Right kidney (tissue), 1 donor: ENCODE measurements around the gene ZBTB24.
"Not testable (repeated sequence)": the region's sequence is repeated elsewhere in the genome, so short reads cannot be mapped to it uniquely, and the experiment has no call there.

Source experiments
- DNase-seq: peaks from one replicate; pipeline ENCODE4 v3.0.0-alpha.2; 2016

The ZBTB24 gene

DNA sequence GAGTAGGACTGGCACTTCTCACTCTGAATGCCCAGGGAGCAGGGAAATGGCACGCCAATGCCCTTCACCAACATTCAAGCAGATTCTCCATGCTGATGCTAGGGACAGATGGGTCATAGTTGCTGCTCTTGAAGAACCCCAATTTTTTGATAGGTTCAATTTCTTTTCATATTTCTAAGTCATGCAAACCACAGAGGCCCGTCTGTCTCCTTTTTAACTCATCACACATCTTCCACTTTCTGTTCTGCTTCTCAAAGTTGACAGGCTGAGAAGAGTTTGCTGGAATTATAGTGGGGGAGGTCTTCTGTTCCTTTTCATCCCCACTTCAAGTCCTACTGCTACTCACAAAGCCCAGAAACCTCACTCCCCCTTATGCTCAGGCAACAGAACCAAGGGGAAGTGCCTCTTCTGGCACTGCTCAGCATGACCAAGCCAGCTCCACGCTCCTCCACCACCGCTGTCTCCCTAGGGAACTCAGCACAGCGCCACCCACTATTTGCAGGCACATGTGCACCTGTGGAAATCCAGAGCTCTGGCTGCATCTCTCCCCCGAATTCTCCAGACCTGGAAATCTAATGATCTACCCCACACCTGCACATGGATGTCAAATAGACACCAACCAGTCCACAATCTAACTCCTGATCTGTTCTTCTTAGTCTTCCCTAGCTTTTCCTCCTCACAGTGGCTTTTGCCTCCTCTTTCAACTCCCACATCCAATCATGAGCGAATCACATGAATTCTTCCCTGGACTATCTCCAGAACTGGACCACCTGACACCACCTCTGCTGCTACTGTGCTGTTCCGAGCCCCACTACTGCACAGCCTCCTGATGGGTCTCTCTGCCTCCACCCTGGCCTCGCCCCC lies 10.7 kb downstream of the ZBTB24 start:
- DNase-seq = no peak

GRCh38 chr6:109471105-109471810 lies 11.8 kb downstream of the ZBTB24 start:
- DNase-seq = no peak

DNA sequence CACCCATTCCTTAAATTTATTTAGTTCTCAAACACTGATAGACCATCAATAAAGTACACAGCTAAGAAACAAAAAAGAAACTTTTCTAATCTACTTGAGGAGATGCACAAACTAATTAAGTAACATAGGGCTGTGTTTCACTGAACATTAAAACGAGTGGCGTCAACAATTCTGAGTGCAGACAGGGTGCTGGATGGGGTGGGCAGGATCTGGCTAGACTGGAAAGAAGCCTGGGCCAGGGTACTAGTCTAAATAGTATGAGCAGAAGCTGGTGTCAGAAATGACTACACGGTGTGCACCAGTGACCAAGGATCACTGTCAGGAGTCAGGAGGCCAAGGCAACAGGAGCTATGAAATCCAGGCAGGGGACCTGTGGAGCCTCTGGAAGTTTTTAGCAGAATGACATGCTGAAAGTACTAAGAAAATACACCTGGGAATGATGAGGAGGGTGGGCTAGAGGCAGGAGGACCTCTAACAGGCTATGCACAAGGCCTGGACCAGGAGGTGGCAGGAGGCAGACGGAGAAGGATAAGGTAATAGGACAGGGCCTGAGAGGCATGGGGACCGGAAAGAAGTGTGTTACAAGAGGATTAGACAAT lies 13.3 kb downstream of the ZBTB24 start:
- DNase-seq = no peak

DNA sequence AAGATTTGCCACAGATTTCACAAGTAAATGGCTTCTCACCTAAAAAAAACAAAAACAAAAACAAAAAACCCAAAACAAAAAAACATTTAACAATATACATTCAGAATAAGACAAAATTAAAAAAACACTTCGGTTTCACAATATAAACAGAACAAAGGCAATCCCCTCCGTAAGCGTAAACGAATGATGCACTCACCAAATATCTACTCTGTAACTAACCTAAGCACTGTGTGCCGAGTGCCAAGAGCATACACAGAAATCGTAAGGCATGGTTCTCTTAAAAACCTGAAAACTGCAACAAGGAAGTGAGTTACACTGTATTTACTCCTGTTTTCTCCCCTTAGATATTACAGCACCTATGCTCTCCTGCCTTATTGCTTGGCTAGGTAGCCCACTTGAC lies 15.3 kb downstream of the ZBTB24 start:
- DNase-seq = no peak

DNA sequence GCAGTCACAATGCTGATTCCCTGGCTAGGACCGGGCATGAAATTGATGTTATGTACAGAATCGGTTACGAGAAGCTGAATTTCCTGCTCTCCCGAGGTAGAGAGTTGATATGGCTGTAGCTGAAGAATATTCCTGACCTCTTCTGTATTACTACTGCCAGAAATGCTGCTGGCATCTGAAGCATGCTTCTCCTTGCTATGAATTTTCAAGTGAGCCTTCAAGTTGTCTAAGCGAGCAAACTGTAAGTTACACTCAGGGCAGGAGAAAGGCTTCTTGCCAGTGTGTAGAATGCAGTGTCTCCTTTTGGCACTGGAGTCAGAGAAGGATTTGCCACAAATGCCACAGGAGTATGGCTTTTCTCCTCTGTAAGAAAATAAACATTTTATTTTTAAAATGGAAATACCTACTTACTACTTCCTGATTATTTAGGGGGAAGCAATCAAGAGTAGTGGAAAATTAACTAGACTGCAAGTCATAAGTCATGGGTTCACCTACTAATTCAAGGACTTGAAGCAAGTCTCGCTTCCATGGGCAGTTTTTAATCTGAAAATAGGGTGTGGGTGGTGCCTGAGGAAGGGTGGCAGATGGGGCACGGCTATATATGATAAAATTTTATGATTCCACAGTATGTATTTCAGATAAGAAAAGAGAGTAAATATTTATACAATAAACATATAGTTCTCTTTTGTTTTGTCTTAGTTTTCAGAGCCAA lies 16.7 kb downstream of the ZBTB24 start:
- no peak for DNase-seq

GRCh38 chr6:109465772-109466171 lies 17.2 kb downstream of the ZBTB24 start:
- no peak for DNase-seq

DNA sequence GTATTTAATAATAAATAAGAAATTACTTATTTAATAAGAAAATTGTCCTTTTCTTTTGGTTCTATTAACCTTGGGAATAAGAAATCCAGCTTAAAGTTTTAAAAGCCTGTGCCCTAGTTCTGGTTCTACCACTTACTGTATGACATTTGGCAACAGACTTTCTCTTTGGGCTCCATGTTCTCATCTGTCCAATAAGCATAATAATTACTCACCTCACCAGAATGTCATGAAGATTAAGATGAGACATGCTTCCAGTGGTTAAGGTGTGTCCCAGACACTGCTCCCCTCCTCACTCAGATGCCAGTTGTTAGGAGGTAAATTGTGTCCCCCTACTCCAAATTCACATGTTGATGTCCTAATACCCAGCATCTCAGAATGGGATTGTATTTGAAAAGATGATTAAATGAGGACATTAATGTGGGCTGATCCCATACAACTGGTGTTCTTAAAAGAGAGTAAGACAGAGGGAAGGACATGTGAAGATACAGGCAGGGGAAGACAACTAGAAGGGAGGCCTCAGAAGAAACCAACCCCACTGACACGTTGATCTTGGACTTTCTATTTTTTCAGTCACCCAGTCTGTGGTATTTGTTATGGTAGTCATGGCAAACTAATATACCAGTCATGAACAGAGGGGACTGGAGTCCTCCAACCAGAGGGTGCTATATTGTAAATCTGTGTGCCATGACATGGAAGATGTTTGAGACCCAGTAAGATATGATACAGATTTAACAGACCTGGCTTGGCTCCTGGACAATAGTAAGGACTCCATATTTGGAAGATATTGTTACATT lies 21.1 kb downstream of the ZBTB24 start:
- no peak for DNase-seq

DNA sequence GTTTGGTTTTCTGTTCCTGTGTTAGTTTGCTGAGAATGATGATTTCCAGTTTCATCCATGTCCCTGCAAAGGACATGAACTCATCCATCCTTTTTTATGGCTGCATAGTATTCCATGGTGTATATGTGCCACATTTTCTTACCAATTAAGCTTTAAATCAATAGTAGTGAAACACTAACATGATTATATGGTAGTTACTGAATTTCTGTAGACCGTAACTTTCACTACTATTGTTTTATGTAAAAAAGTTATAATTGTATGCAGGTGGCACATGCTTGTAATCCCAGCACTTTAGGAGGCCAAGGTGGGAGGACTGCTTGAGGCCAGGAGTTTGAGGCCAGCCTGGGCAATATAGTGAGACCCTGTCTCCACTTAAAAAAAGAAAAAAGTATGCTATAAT lies 21.8 kb downstream of the ZBTB24 start:
- not testable (repeated sequence) for DNase-seq

DNA sequence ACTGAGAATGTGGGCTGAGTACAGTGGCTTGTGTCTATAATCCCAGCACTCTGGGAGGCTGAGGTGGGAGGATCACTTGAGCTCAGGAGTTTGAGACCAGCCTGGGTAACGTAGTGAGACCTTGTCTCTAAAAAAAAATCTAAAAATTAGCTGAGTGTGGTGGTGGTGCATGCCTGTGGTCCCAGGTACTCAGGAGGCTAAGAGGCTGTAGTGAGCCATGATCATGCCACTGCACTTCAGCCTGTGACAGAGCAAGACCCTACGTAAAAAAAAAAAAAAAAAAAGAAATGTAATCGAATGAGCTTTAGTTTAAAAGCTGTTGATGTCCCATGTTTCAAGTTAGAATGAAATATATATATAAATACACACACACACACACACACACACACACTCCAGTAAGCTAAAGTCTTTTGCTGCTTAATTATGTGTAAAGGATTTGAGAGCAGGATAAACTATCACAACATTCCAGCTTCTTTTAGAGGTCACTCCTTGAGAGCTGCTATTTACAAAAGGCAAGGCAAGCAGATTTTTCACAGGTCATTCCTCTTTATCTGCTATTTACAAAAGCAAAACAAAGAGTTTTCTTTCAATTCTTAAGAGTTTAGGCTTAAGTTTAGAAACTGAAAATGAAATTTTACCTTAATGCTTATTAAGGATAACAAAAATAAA lies 22.7 kb downstream of the ZBTB24 start:
- DNase-seq = no peak

DNA sequence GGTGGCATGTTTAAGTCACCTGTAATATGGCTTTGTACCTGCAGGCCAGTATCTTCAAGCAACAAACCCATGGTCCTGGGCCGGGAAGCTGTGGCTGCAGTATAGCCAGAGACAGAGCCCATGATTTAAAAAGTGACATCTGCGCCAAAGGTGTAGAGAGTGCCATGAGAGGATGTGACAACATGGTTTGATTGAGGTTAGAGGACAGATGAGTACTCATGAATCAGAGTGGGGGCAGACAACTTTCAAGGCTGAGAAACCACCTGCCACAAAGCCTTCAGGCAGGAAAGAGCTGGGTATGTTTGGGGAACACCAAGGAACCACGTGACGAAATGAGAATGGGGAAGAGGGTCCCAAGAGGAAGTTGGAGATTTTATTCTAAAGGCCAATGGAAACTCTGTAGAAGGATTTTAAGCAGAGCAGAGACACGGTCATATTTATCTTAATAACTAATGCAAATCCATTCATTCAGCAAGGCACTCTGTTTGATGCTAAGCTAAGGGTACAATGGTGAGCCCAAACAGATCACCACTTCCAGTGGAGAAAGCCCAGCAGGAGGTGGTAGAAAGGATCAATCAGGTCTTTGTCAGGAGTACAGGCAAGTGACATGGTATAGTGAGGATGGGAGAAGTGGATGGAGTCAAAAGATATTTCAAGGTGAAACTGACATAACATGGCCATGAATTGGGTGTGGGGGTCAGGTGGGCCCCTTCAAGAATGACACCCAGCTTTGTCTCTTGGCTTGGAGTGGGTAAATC lies 24.1 kb downstream of the ZBTB24 start:
- DNase-seq = no peak

DNA sequence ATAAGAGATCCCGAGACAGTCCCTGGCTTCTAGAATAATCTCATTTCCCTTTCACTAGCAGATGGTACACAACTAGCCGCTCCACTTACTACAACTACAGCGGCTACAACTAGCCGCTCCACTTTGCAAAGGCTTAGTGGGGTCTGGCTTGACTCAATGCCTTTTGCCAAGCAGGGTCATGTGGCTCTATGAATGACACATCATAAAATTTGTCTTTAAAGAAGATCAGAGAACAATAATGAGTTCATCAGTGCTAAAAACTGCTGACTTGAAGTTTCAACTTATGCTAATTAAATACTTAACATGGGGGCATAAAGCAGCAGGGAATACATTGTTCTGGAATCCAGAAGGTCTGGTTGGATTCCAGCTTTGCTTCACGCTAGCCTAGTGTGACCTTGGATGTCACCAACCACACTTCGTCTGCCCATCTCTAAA lies 25.4 kb downstream of the ZBTB24 start:
- no peak for DNase-seq

DNA sequence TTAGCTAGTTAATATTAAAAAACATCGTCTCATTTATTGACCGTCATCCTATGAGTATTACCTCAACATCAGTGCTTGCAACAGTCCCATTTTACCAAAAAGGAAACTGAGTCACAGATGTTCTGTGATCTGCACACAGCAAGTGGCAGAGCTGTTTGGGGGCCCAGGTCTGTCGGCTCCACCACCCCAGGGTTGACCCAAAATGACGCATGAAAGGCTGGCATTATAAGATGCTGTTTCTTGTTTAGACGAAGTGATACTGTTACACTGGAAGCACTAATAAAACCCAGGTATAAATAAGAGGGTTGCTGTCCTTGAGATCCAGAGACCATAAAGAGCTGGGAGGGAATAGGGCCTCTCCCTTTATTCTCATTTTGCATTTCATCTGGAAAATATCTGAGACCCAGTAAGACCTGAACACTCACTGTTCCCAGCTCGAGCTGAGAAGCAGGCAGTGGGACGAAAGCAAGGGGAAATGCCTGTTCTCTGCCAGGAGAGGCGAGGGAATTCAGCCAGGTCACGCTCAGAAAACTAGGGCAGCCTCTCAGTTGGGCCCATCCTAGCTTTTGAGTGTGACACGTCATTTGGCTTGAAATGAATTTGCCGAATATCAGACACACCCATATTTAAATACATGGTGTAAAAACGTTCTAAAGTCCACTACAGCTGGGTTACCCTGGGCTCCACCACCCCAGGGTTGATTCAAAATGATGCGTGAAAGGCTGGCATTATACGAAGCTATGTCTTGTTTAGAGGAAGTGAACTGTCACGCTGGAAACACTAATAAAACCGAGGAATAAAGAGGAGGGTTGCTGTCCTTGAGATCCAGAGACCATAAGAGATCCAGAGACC lies 26.1 kb downstream of the ZBTB24 start:
- no peak for DNase-seq

DNA sequence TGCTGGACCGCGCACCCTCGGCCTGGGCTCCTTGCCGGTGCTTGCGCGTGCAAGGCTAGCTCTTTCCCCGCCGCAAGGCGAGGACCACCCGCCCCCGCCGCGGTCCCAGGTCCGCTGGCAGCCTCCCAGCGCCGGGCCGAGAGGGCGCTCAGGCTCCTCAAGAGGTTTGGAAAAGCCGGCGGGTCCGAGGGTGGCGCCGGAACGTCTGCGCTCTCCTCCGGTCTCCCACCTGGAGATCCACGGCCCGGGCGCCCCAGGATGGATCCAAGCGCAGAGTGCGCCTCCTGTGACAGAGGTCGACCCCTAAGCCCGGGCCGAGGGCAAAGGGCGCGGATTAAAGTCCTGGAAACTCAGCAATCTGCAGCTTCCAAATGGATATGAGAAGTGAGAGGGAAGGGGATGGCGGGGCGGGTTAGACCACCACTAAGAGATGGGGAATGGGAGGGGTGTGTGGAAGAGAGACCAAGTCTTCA lies 26.9 kb downstream of the ZBTB24 start:
- DNase-seq = peak; percentile 70

DNA sequence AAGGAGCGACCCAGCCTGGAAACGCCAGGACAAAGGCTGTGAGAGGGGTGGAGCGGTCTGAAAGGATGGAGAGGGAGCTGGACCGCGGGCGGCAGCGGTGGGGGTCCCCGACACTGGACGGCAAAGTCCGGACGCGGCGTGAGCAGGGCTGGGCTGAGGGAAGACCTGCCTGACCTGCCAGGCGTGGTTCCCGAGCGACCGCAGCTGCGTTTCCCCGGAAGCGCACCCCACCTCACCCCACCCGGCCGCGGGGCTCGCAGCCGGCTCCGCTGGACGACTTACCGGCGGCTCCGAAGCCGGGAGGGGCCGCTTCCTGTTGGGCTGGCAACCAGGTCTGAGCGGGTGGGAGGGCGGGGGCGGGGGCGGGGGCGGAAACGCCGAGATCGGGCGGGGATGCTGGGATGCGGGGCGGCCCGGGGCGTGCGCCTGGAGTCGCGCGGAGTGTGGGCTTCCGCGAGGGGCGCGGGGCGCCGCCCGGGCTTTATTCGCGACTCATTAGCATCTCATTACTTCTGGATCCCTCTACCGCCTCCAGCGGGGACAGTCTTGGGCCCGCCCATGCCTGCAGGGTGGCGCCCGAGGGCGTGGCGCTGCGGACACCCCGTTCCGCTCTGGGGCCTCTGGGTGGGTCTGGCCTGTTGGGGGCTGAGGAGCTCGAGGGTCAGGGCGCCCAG lies 27.4 kb downstream of the ZBTB24 start, which contains the start of gene MICAL1:
TSS of gene MICAL1 (minus strand) at position 336 of the 674 bp plus-strand sequence. CDS start 1,576 bp downstream, outside the sequence.
- DNase-seq = peak; percentile 79

DNA sequence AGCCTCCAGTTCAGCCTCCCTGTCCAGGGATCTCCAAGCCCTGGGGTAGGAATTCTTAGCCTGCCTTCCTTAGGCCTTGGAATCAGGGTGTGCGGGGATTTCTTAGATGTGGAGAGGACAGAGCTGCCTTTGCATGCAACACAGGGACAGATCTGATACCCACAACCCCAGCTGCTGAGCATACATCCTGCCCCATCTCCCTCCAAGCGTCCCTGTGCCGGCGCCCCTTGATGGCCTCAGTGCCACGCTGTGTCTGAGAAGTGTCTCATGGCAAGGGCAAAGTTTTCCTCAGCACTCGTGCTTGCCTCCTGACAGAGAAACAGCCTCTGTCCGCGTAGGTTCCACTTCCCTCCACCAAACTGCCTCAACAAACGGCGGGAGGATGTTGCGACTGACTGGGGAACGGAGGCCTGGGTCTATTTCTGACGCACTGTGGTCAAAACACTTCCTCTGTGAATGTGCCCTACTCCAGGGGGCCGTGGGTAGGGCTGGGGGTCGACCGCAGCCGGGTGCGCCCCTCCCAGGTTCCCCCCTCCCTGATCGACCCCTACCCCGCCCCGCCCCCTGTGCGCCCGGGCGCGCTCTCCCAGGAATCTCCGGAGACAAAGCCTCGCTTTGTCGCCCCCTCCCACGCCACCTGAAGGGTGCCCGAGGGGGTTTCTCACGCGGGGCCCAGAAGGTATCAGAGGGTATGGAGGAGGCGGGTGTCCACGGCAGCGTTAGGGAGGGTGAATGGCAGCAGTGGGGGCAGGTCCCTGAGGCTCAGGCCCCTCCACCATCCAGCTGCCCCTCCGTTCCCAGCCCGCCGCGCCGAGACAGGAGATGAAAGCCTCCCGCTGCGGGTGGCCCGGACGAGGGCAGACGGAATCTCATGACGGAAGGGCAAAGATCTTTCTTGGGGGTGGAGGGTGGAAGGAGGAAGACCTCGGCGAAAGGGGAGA lies 28.3 kb downstream of the ZBTB24 start:
- peak; percentile 39 for DNase-seq

- no peak for DNase-seq
These were observed 29.2 kb downstream of the ZBTB24 start for GRCh38 chr6:109453594-109454495.
